Endodermal cell (in vitro differentiated cells): Measurements from ENCODE around the gene HMBS. TPM values are rescaled to one million over a fixed set of nuclear protein-coding genes. Genes with fewer than 3 reads are reported as not detected.

Experiments used
- DNase-seq: peaks from one replicate; pipeline ENCODE4 v3.0.0-alpha.2; 2017
- H3K27ac ChIP-seq: 2 replicates; pipeline ENCODE4 v1.5.1; 2013; ENCODE audit warnings: mild to moderate bottlenecking, low read depth, low read length, moderate library complexity
- H3K27me3 ChIP-seq: 2 replicates; pipeline ENCODE4 v1.6.1; 2013; ENCODE audit warnings: mild to moderate bottlenecking, low read length, moderate library complexity; ENCODE audit not compliant: insufficient read depth, control insufficient read depth, poor library complexity, severe bottlenecking
- H3K36me3 ChIP-seq: 2 replicates; pipeline ENCODE4 v1.7.0; 2013; ENCODE audit warnings: mild to moderate bottlenecking, low read length, moderate library complexity; ENCODE audit not compliant: control insufficient read depth, insufficient read depth
- H3K4me1 ChIP-seq: one replicate; pipeline ENCODE4 v1.7.0; 2013; ENCODE audit warnings: low read length; ENCODE audit not compliant: control insufficient read depth, insufficient read depth
- H3K4me3 ChIP-seq: 2 replicates; pipeline ENCODE4 v1.5.1; 2013; ENCODE audit warnings: mild to moderate bottlenecking, low read length, moderate library complexity
- H3K9ac ChIP-seq: 2 replicates; pipeline ENCODE4 v1.6.1; 2013; ENCODE audit warnings: mild to moderate bottlenecking, low read length, moderate library complexity; ENCODE audit not compliant: poor library complexity, severe bottlenecking; ENCODE audit errors: extremely low read depth
- H3K9me3 ChIP-seq: 2 replicates; pipeline ENCODE4 v1.6.1; 2013; ENCODE audit warnings: mild to moderate bottlenecking, low read length, moderate library complexity; ENCODE audit not compliant: control insufficient read depth
- H3K27ac Mint-ChIP-seq: 2 replicates; pipeline ENCODE4 v1.8.0; 2020; ENCODE audit warnings: mixed read lengths
- H3K27me3 Mint-ChIP-seq: 2 replicates; pipeline ENCODE4 v1.8.0; 2021; ENCODE audit warnings: mild to moderate bottlenecking, mixed read lengths; ENCODE audit not compliant: insufficient read depth
- H3K36me3 Mint-ChIP-seq: 2 replicates; pipeline ENCODE4 v1.8.0; 2020; ENCODE audit warnings: low read depth, mixed read lengths
- H3K4me1 Mint-ChIP-seq: 2 replicates; pipeline ENCODE4 v1.8.0; 2020; ENCODE audit warnings: mixed read lengths
- H3K4me3 Mint-ChIP-seq: 2 replicates; pipeline ENCODE4 v1.8.0; 2020; ENCODE audit warnings: mild to moderate bottlenecking, moderate library complexity, mixed read lengths
- H3K9me3 Mint-ChIP-seq: 2 replicates; pipeline ENCODE4 v1.8.0; 2020; ENCODE audit warnings: mild to moderate bottlenecking, mixed read lengths
- CTCF ChIP-seq: fragments of 200-600 bp; sonication (generic); conservative IDR thresholded peaks from 2 replicates; pipeline ENCODE4 v1.5.0; 2021; ENCODE audit warnings: antibody characterized with exemption, mild to moderate bottlenecking
- whole genome bisulfite sequencing, 2 experiments: methylation state at CpG; one replicate each; pipeline versions ENCODE4 v1.1.5 to v1.1.7; 2013; ENCODE audit warnings: missing lambda C conversion rate in 2 of 2, mixed read lengths in 1 of 2; ENCODE audit not compliant: insufficient coverage in 1 of 2, insufficient read length in 1 of 2; 5-methylcytosine and 5-hydroxymethylcytosine counted together
- total RNA-seq, 2 donors: library from RNA; stranded (reverse); fragmentation: NEBNext Ultra II Directional in 1 of 2; extraction: Animal tissue kit (Norgen Biotek cat#: 25700) in 1 of 2; gene quantifications; 2 replicates in 1 of 2; 3 replicates in 1 of 2; pipeline ENCODE4 v1.2.1, GENCODE V29; 2021

Gene HMBS
- total RNA-seq, 2 donors from 2014 or later: 45.9 to 54.8 TPM

GRCh38 chr11:119046489-119046888 lies 38.2 kb upstream of the HMBS start:
- 94% methylated on average over 6 of the region's 6 CpGs for whole genome bisulfite sequencing, 2 experiments
- Histone ChIP-seq H3K9ac (no peak overlapping the region), H3K9me3 (no peaks in the 10 kb centered on the region), H3K36me3 (peaks cover 77% of the 10 kb centered on the region), H3K27me3 (no peaks in the 10 kb centered on the region), H3K27ac (no peak overlapping the region), H3K4me3 (no peak overlapping the region), H3K4me1 (no peaks in the 10 kb centered on the region)
- Mint-ChIP-seq H3K9me3 (no peaks in the 10 kb centered on the region), H3K4me1 (peaks cover 9% of the 10 kb centered on the region), H3K27me3 (no peaks in the 10 kb centered on the region), H3K36me3 (peaks cover 69% of the 10 kb centered on the region), H3K4me3 (no peak overlapping the region), H3K27ac (no peak overlapping the region)
- no peak for DNase-seq
- no peak for TF ChIP-seq CTCF

- H3K27ac Mint-ChIP-seq: no peak overlapping the region
- H3K36me3 Mint-ChIP-seq: peaks cover 76% of the 10 kb centered on the region
- H3K4me1 Mint-ChIP-seq: peaks cover 9% of the 10 kb centered on the region
- WGBS, 2 experiments: 93 to 94% methylated on average over 6 of the region's 6 CpGs
- no peaks in the 10 kb centered on the region for H3K9me3 Mint-ChIP-seq
- no peak overlapping the region for H3K4me3 Mint-ChIP-seq
- no peak for DNase-seq
- H3K27me3 ChIP-seq: no peaks in the 10 kb centered on the region
- TF ChIP-seq CTCF: no peak
- peaks cover 84% of the 10 kb centered on the region for H3K36me3 ChIP-seq
- no peaks in the 10 kb centered on the region for H3K9me3 ChIP-seq
- no peaks in the 10 kb centered on the region for H3K4me1 ChIP-seq
- H3K9ac ChIP-seq: no peak overlapping the region
- no peak overlapping the region for H3K4me3 ChIP-seq
- no peaks in the 10 kb centered on the region for H3K27me3 Mint-ChIP-seq
- no peak overlapping the region for H3K27ac ChIP-seq
Observed at GRCh38 chr11:119047205-119047604, 37.5 kb upstream of the HMBS start.

DNA sequence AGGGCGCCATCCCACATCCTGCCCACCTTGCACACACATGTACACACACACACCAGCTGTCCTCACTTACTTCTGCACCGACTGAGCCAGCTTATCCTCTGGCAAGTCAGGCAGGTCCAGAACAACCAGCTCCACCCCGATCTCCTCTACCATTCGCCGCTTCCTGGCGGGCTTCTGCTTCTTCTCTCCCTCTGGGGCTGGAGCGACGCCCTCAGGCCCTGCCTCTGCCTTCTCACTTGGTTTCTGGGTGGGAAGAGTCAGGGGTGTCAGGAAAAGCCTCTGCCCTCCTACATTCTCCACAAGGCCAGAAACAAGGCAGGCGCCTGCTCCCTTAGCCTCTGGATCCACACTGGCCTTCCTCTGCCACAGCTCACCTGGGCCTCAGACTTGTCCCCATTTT lies 36.0 kb upstream of the HMBS start:
- 94 to 98% methylated on average over 8 to 9 of the region's 9 CpGs for WGBS, 2 experiments
- H3K36me3 ChIP-seq: peaks cover 98% of the 10 kb centered on the region
- peaks cover 88% of the 10 kb centered on the region for H3K36me3 Mint-ChIP-seq
- no peak overlapping the region for H3K4me3 ChIP-seq
- H3K4me3 Mint-ChIP-seq: no peak overlapping the region
- no peak overlapping the region for H3K9ac ChIP-seq
- no peaks in the 10 kb centered on the region for H3K9me3 Mint-ChIP-seq
- no peak for TF ChIP-seq CTCF
- no peaks in the 10 kb centered on the region for H3K27me3 ChIP-seq
- H3K27me3 Mint-ChIP-seq: no peaks in the 10 kb centered on the region
- no peak overlapping the region for H3K27ac ChIP-seq
- H3K4me1 ChIP-seq: no peaks in the 10 kb centered on the region
- H3K9me3 ChIP-seq: no peaks in the 10 kb centered on the region
- H3K4me1 Mint-ChIP-seq: peaks cover 9% of the 10 kb centered on the region
- DNase-seq: no peak
- no peak overlapping the region for H3K27ac Mint-ChIP-seq
